Type B pancreatic cell (in vitro differentiated cells): ENCODE results near the gene NECAB3. TPM values are rescaled to one million over a fixed set of nuclear protein-coding genes. Genes with fewer than 3 reads are reported as not detected.

Experiments used
- DNase-seq: peaks from one replicate; pipeline ENCODE4 v3.0.0; 2021; ENCODE audit warnings: mixed read lengths; ENCODE audit not compliant: unreplicated experiment; ENCODE audit errors: extremely low spot score
- H3K27ac Mint-ChIP-seq: 2 replicates; pipeline ENCODE4 v1.8.0; 2021; ENCODE audit warnings: mild to moderate bottlenecking, mixed read lengths
- H3K27me3 Mint-ChIP-seq: 2 replicates; pipeline ENCODE4 v1.8.0; 2021; ENCODE audit warnings: mixed read lengths
- H3K36me3 Mint-ChIP-seq: 2 replicates; pipeline ENCODE4 v1.8.0; 2021; ENCODE audit warnings: mixed read lengths
- H3K4me1 Mint-ChIP-seq: one replicate; pipeline ENCODE4 v1.8.0; 2021; ENCODE audit warnings: mixed read lengths; ENCODE audit not compliant: unreplicated experiment
- H3K4me3 Mint-ChIP-seq: 2 replicates; pipeline ENCODE4 v1.8.0; 2021; ENCODE audit warnings: mild to moderate bottlenecking, mixed read lengths
- H3K9me3 Mint-ChIP-seq: 2 replicates; pipeline ENCODE4 v1.8.0; 2021; ENCODE audit warnings: mixed read lengths
- CTCF ChIP-seq: fragments of 200-600 bp; sonication (generic); conservative IDR thresholded peaks from 2 replicates; pipeline ENCODE4 v1.5.0; 2021; ENCODE audit warnings: antibody characterized with exemption, mild to moderate bottlenecking
- total RNA-seq: library from RNA; stranded (reverse); gene quantifications from 2 replicates; pipeline ENCODE4 v1.2.1, GENCODE V29; 2021; ENCODE audit warnings: low replicate concordance

The NECAB3 gene
- total RNA-seq, 1 donor from 2014 or later: 68.2 TPM

- Mint-ChIP-seq H3K27me3 (no peaks in the 10 kb centered on the region), H3K4me3 (peak overlapping the region; percentile 77), H3K36me3 (peaks cover 12% of the 10 kb centered on the region), H3K9me3 (no peaks in the 10 kb centered on the region), H3K27ac (peak overlapping the region; percentile 99), H3K4me1 (peaks cover 53% of the 10 kb centered on the region)
- peak; percentile 84 for DNase-seq
- TF ChIP-seq CTCF: no peak
Observed at GRCh38 chr20:33653900-33654596, 20.2 kb downstream of the NECAB3 start.

- Mint-ChIP-seq H3K27ac (peak overlapping the region; percentile 99), H3K4me3 (peak overlapping the region; percentile 77), H3K9me3 (no peaks in the 10 kb centered on the region), H3K27me3 (no peaks in the 10 kb centered on the region), H3K4me1 (peaks cover 60% of the 10 kb centered on the region), H3K36me3 (peaks cover 16% of the 10 kb centered on the region)
- peak; percentile 98 for TF ChIP-seq CTCF
- DNase-seq: peak; percentile 81
Observed at GRCh38 chr20:33653218-33653899, 20.9 kb downstream of the NECAB3 start.

- H3K4me1 Mint-ChIP-seq: peaks cover 68% of the 10 kb centered on the region
- peak overlapping the region; percentile 79 for H3K4me3 Mint-ChIP-seq
- H3K36me3 Mint-ChIP-seq: peaks cover 21% of the 10 kb centered on the region
- no peaks in the 10 kb centered on the region for H3K9me3 Mint-ChIP-seq
- H3K27ac Mint-ChIP-seq: peak overlapping the region; percentile 97
- DNase-seq: no peak
- no peak for TF ChIP-seq CTCF
- no peaks in the 10 kb centered on the region for H3K27me3 Mint-ChIP-seq
Observed at GRCh38 chr20:33651562-33652048, 22.6 kb downstream of the NECAB3 start.

GRCh38 chr20:33650753-33651561, 23.3 kb downstream of the NECAB3 start:
- Mint-ChIP-seq H3K27ac (peak overlapping the region; percentile 97), H3K36me3 (peaks cover 21% of the 10 kb centered on the region), H3K4me1 (peaks cover 68% of the 10 kb centered on the region), H3K4me3 (peak overlapping the region; percentile 79), H3K9me3 (no peaks in the 10 kb centered on the region), H3K27me3 (no peaks in the 10 kb centered on the region)
- peak; percentile 18 for TF ChIP-seq CTCF
- DNase-seq: no peak

- peak overlapping the region; percentile 97 for H3K27ac Mint-ChIP-seq
- H3K9me3 Mint-ChIP-seq: no peaks in the 10 kb centered on the region
- no peaks in the 10 kb centered on the region for H3K27me3 Mint-ChIP-seq
- peaks cover 27% of the 10 kb centered on the region for H3K36me3 Mint-ChIP-seq
- no peak for TF ChIP-seq CTCF
- no peak for DNase-seq
- H3K4me1 Mint-ChIP-seq: peaks cover 72% of the 10 kb centered on the region
- peak overlapping the region; percentile 79 for H3K4me3 Mint-ChIP-seq
Observed at GRCh38 chr20:33650111-33650752, 24.0 kb downstream of the NECAB3 start.
